Measurements from ENCODE around the gene COL17A1. TPM values are rescaled to one million over a fixed set of nuclear protein-coding genes. Genes with fewer than 3 reads are reported as not detected.

The COL17A1 gene
- total RNA-seq, 4 donors from 2014 or later, result 0.17 to 0.29 (median 0.26) TPM; not detected in 1

DNA sequence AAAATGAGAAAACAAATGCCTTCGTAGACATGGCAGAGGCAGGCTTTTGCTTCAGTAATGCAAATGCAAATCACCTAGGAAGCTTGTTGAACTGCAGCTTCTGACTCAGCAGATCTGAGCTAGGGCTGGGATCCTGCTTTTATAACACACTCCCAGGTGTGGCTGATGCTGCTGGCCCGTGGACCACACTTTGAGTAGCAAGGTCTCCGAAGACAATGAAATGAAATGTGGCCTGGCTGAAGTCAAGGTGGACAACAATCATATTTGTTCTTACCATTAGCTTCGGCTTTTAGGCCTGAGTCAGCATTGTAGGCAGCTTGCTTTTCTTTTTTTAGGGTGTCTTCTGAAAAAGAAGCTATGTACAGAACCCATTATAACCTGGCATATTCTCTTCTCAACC, 26.3 kb downstream of the COL17A1 start:
- TF ChIP-seq POLR2A (IDR thresholded peaks at IDR 0.05; ENCODE audit: low read depth) (no peak), EP300 (IDR thresholded peaks at IDR 0.05) (no peak), POLR2AphosphoS5 (IDR thresholded peaks at IDR 0.05) (no peak)
- TF ChIP-seq, protein P1, sequence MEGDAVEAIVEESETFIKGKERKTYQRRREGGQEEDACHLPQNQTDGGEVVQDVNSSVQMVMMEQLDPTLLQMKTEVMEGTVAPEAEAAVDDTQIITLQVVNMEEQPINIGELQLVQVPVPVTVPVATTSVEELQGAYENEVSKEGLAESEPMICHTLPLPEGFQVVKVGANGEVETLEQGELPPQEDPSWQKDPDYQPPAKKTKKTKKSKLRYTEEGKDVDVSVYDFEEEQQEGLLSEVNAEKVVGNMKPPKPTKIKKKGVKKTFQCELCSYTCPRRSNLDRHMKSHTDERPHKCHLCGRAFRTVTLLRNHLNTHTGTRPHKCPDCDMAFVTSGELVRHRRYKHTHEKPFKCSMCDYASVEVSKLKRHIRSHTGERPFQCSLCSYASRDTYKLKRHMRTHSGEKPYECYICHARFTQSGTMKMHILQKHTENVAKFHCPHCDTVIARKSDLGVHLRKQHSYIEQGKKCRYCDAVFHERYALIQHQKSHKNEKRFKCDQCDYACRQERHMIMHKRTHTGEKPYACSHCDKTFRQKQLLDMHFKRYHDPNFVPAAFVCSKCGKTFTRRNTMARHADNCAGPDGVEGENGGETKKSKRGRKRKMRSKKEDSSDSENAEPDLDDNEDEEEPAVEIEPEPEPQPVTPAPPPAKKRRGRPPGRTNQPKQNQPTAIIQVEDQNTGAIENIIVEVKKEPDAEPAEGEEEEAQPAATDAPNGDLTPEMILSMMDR (IDR thresholded peaks at IDR 0.05), result no peak
- no peaks in the 10 kb centered on the region for H3K9me3 ChIP-seq
- H3K27me3 ChIP-seq, result no peaks in the 10 kb centered on the region
- H3K4me3 ChIP-seq, result no peak overlapping the region
- intact Hi-C loops (cut with DNase I), result no loop called here
- H3K4me1 ChIP-seq, result no peaks in the 10 kb centered on the region
- H3K27ac ChIP-seq (replicated peaks in 1 of 4), result no peak overlapping the region
- no peak for DNase-seq (ENCODE audit: extremely low spot score)
- 88% methylated on average over 4 of the region's 4 CpGs for WGBS
- H3K36me3 ChIP-seq, result no peaks in the 10 kb centered on the region

DNA sequence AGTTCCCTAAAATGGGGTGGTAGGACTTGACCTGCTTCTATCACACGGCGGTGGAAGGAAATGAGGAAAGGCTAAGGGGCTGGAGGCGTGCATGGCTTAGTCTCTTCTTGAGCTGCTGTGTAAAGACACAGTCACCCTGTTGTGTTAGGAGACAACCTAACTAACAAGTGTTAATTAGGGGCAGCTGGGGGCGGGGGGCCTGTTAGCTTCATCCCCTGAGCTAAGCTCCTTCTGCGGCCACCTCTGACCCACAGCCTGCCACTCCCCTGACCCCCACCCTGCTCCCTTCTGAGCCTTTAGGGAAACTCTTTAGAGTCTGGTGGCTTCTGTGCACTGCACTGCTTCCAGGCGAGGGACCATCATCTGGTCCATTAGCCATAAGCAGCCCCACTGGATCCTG, 28.0 kb downstream of the COL17A1 start:
- no peaks in the 10 kb centered on the region for H3K4me1 ChIP-seq
- no peaks in the 10 kb centered on the region for H3K27me3 ChIP-seq
- 82% methylated on average over 6 of the region's 6 CpGs for WGBS
- H3K4me3 ChIP-seq, result no peak overlapping the region
- H3K9me3 ChIP-seq, result no peaks in the 10 kb centered on the region
- intact Hi-C loops (cut with DNase I), result no loop called here
- DNase-seq (ENCODE audit: extremely low spot score), result no peak
- no peaks in the 10 kb centered on the region for H3K36me3 ChIP-seq
- TF ChIP-seq POLR2AphosphoS5 (IDR thresholded peaks at IDR 0.05), result no peak
- TF ChIP-seq POLR2A (IDR thresholded peaks at IDR 0.05; ENCODE audit: low read depth), result no peak
- no peak for TF ChIP-seq EP300 (IDR thresholded peaks at IDR 0.05)
- TF ChIP-seq, protein P1 (IDR thresholded peaks at IDR 0.05), result no peak
- H3K27ac ChIP-seq (replicated peaks in 1 of 4), result no peak overlapping the region

DNA sequence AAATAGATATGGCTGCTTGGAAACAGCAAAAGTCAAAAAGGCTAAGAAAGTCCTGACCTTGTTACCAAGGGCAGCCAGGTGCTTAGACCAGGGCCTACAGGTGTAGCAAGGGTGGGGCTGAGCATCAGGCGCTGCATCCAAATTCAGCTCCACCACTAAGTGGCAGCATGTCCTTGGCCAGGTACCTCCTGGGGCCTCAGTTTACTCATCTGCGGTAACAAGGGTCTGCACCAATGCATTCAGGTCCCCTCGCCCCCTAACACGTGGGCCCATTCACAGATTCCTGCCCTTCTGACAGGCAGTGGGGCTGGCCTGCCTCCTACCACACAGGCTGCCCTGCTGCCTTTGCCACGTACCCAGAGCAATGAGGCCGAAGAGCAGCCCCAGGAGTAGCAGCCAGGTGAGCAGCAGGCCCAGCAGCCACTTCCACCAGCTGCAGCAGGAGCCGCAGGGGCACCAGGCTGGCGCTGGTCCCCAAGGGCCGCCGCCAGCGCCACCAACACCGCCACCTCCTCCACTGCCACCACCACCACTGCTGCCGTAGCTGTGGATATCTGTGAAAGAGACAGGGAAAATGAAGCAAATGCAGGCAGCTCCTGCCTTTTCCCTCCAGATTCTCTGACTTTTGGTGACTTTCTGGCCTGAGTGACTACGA, 28.9 kb downstream of the COL17A1 start:
- no peak for DNase-seq (ENCODE audit: extremely low spot score)
- Histone ChIP-seq H3K36me3 (no peaks in the 10 kb centered on the region), H3K4me3 (no peak overlapping the region), H3K27me3 (no peaks in the 10 kb centered on the region), H3K4me1 (no peaks in the 10 kb centered on the region), H3K27ac (replicated peaks in 1 of 4) (no peak overlapping the region), H3K9me3 (no peaks in the 10 kb centered on the region)
- intact Hi-C loops (cut with DNase I), result no loop called here
- no peak for TF ChIP-seq POLR2AphosphoS5 (IDR thresholded peaks at IDR 0.05)
- TF ChIP-seq, protein P1 (IDR thresholded peaks at IDR 0.05), result no peak
- TF ChIP-seq POLR2A (IDR thresholded peaks at IDR 0.05; ENCODE audit: low read depth), result no peak
- no peak for TF ChIP-seq EP300 (IDR thresholded peaks at IDR 0.05)
- 87% methylated on average over 10 of the region's 14 CpGs for WGBS

DNA sequence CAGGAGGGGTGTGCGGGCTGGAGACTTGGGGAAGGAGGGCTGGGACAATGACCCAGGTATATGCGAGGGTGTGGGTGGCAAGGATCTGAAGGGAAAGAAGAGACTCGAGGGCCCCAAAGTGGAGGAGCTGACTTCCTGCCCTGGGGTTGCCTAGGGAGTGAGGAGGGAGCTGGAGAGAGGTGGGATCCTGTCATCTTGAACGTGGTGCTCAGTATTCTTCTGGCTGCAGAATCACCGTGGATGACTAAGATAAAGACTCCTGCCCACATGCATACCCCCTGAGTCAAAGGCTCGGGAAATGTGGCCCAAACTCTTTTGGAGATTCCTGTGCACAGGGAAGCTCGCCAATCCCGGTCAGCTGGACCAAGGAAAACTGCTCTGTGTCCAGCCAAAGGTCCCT, 31.2 kb downstream of the COL17A1 start:
- 78% methylated on average over 8 of the region's 8 CpGs for WGBS
- Histone ChIP-seq H3K9me3 (no peaks in the 10 kb centered on the region), H3K4me3 (no peak overlapping the region), H3K4me1 (no peaks in the 10 kb centered on the region), H3K36me3 (no peaks in the 10 kb centered on the region), H3K27ac (replicated peaks in 1 of 4) (no peak overlapping the region), H3K27me3 (no peaks in the 10 kb centered on the region)
- no peak for DNase-seq (ENCODE audit: extremely low spot score)
- intact Hi-C loops (cut with DNase I), result no loop called here
- TF ChIP-seq, protein P1 (IDR thresholded peaks at IDR 0.05), result no peak
- no peak for TF ChIP-seq POLR2A (IDR thresholded peaks at IDR 0.05; ENCODE audit: low read depth)
- no peak for TF ChIP-seq EP300 (IDR thresholded peaks at IDR 0.05)
- no peak for TF ChIP-seq POLR2AphosphoS5 (IDR thresholded peaks at IDR 0.05)

DNA sequence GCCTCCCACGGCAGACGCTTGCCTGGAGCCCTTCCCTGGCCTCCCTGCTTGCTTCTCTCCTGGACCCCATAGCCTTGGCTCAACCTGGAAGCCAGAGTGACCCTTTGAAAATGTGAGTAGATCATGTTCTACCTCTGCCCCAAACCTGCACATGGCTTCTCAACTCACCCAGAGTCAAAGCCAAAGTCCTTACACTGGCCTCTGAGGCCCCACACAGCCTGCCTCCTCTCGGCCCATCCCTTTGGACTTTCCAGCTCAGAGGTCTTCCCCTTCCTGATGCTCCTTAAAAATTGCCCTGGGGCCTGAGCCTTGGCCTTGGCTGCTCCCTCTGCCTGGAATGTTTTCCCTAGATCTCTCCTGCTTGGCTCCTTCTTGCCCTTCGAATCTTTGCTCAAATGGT, 32.5 kb downstream of the COL17A1 start:
- H3K36me3 ChIP-seq, result no peaks in the 10 kb centered on the region
- TF ChIP-seq EP300 (IDR thresholded peaks at IDR 0.05) (no peak), POLR2AphosphoS5 (IDR thresholded peaks at IDR 0.05) (no peak)
- no peak overlapping the region for H3K27ac ChIP-seq (replicated peaks in 1 of 4)
- peaks cover 0 to 3% (median 0%) of the 10 kb centered on the region in 4 donors for H3K4me1 ChIP-seq
- no peaks in the 10 kb centered on the region for H3K27me3 ChIP-seq
- DNase-seq (ENCODE audit: extremely low spot score), result no peak
- no peak overlapping the region for H3K4me3 ChIP-seq
- intact Hi-C loops (cut with DNase I), result no loop called here
- WGBS, result 92% methylated on average over 2 of the region's 4 CpGs
- H3K9me3 ChIP-seq, result no peaks in the 10 kb centered on the region

All from esophagus muscularis mucosa (tissue), 4 donors.